Measurements from ENCODE around the gene RCOR1.
"Not testable (repeated sequence)": the region's sequence is repeated elsewhere in the genome, so short reads cannot be mapped to it uniquely, and the experiment has no call there.

Gene RCOR1

DNA sequence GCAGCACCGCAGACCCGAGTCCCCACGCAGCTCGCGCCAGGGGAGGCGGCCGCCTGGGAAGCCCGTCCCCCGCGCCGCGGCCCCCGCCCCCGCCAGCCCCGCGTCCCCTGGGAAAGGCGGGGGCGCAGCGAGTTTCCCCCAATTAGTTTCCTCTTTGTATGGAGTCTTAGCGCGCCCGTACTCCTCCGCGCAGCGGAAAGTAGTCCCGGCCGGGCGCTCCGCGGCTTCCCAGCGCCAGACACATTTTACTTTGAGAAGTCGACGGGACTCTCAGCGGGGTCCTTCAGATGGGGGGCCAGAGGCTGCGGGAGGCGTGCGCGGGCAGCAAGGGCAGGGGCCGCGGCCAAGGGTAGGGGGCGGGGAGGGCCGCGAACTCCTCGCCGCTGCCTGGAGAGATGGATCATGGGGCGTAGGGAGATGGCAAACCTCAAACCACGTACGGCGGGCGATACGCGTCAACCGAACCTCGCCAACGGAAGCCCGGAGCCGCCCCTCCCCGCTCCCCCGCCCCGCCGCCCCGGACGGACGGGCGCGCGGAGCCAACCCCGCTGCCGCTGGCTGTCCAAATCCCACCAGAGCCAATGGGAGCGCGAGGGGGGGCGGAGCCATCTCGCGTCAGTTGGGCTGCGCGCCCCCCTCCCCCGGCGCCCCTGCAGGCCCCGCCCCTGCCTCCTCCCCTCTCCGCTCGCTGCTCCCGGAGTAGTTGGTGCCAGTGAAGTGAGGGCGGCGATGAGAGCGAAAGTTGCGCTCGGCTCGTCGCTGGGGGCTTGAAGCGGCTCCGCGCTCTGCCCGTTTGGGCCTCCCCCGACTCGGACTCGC lies at the start of gene RCOR1:
RCOR1 (plus strand) TSS at position 706 of the 819 bp plus-strand sequence. CDS start 238 bp downstream, outside the sequence.
- peak; percentile 97 for DNase-seq

- no peak for DNase-seq
Measured at GRCh38 chr14:102544046-102544746, 48.3 kb upstream of the RCOR1 start.

GRCh38 chr14:102544747-102545460 lies 47.5 kb upstream of the RCOR1 start:
- no peak for DNase-seq

DNA sequence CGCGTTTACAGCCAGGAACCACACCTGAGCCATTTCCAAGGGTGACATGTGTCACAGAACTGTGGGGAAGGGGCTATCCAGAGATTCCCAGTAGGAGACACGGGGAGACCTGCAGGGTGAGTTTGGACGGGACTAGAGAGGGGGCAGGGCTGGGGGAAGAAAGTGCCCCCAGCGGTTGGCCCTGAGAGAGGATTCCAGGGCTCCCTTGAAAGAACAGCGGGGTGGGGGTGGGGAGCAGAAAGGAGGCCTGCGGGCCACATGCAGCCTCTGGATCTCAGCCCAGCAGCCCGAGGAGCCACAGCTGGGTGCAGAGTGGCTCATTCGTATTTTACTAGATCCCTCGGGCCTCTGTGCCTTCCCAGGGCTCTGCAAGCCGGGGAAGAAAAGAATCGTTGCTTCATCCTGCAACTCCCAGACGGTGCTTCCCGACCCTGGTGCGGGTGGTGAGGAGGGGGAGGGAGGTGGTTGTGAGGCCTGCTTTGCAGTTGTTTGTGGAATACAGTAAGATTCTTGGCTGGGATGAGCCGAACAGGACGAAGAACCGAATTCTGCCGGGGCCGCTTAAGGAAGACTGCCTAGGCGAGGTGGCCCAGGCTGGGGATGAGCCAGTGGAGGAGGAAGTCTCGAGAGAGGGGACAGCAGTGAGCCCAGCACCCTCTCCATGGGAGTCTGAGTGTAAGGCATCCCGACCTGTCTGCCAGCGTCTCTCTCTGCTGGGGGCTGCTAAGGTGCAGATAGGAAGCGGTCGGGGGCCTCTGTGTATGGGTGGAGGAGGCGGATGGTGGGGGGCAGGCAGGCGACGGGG lies 46.8 kb upstream of the RCOR1 start:
- DNase-seq: no peak

- no peak for DNase-seq
Measured at GRCh38 chr14:102548616-102549240, 43.7 kb upstream of the RCOR1 start.

GRCh38 chr14:102550927-102551401 lies 41.5 kb upstream of the RCOR1 start:
- not testable (repeated sequence) for DNase-seq

GRCh38 chr14:102551995-102552705 lies 40.3 kb upstream of the RCOR1 start:
- no peak for DNase-seq

DNA sequence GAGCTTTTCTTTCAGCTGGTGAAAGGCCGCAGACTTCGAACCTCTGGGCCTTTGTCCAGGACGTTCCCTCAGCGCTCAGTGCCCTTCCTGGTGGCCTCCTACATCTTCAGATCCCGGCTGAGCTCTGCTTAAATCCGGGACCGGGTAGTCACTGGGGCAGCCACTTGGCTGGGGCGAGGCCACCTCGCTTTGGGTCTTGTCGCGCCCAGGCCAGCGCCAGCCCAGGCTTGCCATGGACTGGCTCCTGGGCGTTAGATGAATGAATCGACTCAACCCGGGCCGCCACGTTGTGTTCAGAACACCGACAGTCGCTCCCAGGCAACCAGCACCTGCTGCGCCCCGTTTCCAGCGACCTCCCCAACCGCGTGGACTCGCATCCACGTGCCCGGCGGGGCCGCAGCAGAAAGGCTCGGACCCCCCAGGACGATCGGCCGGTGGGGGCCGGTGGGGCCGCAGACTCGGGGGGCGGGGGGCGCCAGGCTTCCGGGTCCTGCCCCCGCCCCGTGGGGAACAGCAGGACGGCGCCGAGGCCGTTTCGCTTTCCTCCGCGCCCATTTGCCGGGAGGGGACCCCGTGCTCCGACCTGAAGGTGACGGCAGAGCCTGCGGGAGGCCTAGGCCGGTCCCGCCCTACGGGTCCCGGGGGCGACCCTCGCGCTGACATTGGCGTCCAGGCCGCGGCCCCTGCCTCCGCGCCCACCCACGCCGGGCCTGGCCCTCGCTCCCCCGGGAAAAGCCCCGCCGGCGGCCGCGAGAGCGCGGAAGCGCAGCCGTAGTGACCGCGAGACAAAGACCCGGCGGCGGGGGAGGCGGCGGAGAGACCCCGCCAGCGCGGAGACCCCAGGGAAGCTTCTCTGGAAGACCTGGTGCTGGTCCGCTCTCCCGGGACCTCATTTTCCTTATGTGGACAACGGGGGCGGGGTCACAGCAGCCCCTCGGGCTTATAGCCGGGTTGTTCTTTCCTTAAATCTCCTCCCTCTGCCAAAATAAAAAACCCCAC lies 37.3 kb upstream of the RCOR1 start:
- DNase-seq: no peak

- no peak for DNase-seq
Measured at GRCh38 chr14:102556098-102556677, 36.3 kb upstream of the RCOR1 start.

DNA sequence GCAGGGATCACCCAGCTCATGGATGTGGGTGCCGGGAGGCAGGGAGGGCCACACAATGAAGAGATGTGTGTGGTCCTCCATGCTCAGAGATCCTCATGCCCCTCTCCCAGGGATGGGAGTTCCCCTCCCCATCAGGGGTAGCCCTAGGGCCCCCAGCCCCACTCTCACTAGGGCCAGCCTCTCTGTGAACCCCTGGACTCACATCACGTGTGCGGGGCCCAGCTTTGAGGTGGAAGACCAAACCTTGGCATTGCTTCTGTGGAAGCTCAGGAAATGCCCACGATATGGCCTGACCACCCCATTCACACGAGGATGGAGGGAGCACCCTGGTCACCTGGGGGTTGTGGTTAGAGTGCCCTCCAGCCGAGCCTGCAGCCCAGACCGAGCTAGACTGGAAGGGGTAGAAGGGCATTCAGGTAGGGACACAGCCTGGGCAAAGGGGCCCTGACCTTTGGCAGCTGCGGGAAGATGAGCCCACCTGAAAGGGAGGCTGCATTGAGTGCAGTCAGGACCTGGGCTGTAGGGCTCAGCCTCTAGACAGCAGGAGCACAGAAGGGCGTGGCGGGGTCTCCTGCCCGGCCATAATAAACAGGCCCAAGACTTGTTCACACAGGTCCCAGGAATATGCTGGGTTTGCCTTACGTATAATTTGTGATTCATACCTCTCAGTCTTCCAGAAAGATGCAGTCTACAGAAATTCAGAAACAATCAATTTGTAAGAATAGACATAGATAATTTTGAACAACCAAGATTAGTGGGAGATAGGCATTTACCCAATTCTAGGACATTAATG lies 34.8 kb upstream of the RCOR1 start:
- DNase-seq: no peak

- DNase-seq: no peak
Measured at GRCh38 chr14:102558556-102558955, 33.9 kb upstream of the RCOR1 start.

DNA sequence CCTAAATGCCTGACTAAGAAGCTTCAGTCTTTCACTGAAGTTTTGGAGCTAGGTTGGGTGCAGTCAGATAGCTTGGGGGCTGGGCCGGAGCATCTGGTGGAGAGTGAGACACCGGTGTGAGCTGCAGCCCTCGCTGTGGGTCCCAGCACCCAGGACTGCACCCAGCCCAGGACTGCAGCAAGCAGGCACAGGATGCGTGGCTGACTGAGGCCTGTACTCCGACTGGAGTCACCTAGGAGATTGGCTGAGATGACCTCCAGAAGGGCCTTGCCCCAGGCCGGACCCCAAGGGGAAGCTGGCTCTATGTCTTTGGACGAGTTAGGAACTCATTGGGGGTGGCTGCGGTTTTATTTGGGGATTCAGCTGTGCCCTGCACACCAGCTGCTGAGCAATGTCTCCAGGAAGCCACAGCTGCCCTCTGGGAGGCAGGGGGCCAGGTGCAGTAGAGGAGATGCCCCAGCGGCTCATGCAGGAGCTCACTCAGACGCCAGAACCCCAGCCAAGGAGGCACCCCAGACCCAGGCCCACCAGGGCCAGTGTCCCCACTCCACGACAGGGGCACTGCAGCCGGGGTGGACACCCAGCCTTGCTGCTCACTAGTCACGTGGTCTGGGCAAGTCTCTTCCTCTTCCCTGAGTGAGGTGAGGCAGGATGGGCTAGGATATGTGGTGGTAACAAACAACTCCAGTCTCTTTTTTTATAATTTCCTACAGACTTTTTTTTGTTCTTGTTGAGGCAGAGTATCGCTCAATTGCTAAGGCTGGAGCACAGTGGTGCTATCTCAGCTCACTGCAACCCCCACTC lies 31.8 kb upstream of the RCOR1 start:
- DNase-seq: no peak

GRCh38 chr14:102565331-102565887 lies 27.0 kb upstream of the RCOR1 start:
- no peak for DNase-seq

GRCh38 chr14:102565959-102566358 lies 26.5 kb upstream of the RCOR1 start:
- no peak for DNase-seq

DNA sequence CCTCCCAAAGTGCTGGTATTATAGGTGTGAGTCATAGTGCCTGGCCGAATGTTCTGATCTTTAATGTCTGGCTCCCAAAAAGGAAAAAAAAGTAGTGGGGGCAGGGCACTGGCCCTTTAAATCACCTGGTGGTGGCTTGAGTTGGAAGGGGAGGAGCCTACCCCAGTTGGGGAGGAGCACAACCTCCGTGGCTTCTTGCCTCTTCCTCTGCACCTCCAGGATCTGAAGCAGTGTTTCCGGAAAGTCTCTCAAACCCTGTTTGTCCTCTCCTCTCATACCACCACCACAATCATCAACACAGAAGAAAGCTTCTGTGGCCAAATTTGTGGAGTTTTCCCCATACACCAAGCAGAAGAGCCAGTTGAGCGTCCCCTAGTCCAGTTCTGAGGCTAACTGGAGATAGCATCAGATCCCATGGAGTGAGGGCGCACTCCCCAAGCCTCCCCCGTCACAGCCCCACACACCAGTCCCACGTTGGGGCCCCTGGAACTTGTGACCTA lies 24.3 kb upstream of the RCOR1 start:
- DNase-seq: no peak

DNA sequence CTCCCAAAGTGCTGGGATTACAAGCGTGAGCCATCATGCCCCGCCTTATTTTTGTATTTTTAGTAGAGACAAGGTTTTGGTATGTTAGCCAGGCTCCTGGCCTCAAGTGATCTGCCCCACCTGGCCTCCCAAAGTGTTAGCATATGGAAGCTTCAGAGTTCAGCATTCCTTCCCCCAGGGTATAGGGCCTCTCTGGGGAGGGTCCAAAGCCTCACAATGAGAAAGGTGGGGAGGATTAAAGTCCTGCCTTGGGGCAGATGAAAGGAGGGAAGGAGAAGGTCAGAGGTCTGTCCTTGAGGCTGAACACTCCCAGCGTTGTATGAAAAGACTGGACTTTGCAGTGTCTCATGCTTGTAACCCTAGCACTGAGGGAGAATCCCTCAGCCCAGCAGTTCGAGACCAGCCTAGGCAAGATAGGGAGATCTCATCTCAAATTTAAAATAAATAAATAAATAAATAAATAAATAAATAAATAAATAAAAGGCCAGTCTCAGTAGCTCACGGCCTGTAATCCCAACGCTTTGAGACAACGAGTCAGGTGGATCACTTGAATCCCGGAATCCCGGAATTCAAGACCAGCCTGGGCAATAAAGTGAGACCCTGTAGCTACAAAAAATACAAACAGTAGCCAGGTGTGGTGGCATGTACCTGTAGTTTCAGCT lies 22.0 kb upstream of the RCOR1 start:
- no peak for DNase-seq

DNA sequence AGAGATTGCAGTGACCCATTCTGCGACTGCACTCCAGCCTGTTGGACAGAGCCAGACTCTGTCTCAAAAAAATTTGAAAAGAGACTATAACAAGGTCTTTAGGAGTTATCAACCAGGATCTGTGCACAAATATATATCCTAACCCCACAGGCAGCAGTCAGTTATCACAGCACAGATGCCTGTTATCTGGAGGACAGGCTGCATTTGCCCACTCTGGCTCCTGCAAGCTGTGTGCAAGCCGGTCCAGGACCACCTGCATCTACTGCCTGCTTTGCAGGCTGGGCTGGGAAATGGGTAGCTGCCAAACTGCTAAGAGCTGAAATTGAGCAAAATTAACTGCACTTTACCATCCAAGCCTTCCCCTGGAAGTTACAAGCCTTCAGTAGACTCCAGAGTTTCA lies 21.4 kb upstream of the RCOR1 start:
- no peak for DNase-seq

Data from NCI-H446 treated with DMSO at 0.1 percent for 48 hours (cell line).